B cell (primary cell): Measurements from ENCODE around the gene KLHL33. TPM values are rescaled to one million over a fixed set of nuclear protein-coding genes. Genes with fewer than 3 reads are reported as not detected.

ENCODE experiments used
- ATAC-seq: fragments of 200-7000 bp; cut with Tn5 transposase; one replicate; pipeline ENCODE4 v1.10.0; 2021; ENCODE audit warnings: low read depth, mild to moderate bottlenecking, moderate number of reproducible peaks, moderate library complexity
- CTCF ChIA-PET: fragments of 350-600 bp; sonication (Branson Sonifier 250); formaldehyde crosslinking; loops from one replicate; lab custom pipeline; 2021; ENCODE audit warnings: antibody characterized with exemption, inconsistent platforms; lab: Charles Lee
- POLR2A ChIA-PET: fragments of 350-600 bp; sonication (Branson Sonifier 250); formaldehyde crosslinking; loops from one replicate; lab custom pipeline; 2021; ENCODE audit warnings: antibody characterized with exemption; lab: Charles Lee
- DNase-seq: peaks from one replicate; pipeline ENCODE4 v3.0.0; 2013
- H2AFZ ChIP-seq: 2 replicates; pipeline ENCODE4 v1.6.1; 2012; ENCODE audit warnings: mild to moderate bottlenecking, low read depth, low read length; ENCODE audit not compliant: insufficient read depth, poor library complexity, severe bottlenecking
- H3K27ac ChIP-seq, 2 donors: 1 replicate in 1 of 2; 2 replicates in 1 of 2; pipeline ENCODE4 v1.5.1; 2012 to 2013; ENCODE audit warnings: low read length in 2 of 2, mild to moderate bottlenecking in 2 of 2, moderate library complexity in 1 of 2
- H3K27me3 ChIP-seq, 4 experiments: fragments of 200-600 bp in 1 of 4; sonication (generic) in 1 of 4; replicated peaks in 1 of 4; 1 replicate in 2 of 4; 2 replicates in 2 of 4; pipeline versions ENCODE4 v1.6.1 to v1.7.0; 2013 to 2016; ENCODE audit warnings: low read length in 3 of 4, mild to moderate bottlenecking in 2 of 4, mixed read lengths in 1 of 4, moderate library complexity in 1 of 4; ENCODE audit not compliant: insufficient read depth in 4 of 4, control insufficient read depth in 3 of 4; ENCODE audit errors: control extremely low read depth in 1 of 4
- H3K36me3 ChIP-seq, 2 experiments: replicated peaks in 1 of 2; 1 replicate in 1 of 2; 2 replicates in 1 of 2; pipeline versions ENCODE4 v1.6.1 to v1.7.1; 2013; ENCODE audit warnings: low read length in 1 of 2; ENCODE audit not compliant: insufficient read depth in 2 of 2, control insufficient read depth in 1 of 2; ENCODE audit errors: control extremely low read depth in 1 of 2, extremely low read depth in 1 of 2
- H3K4me1 ChIP-seq, 2 donors: fragments of 200-600 bp in 1 of 2; sonication (generic) in 1 of 2; 1 replicate in 1 of 2; 2 replicates in 1 of 2; pipeline versions ENCODE4 v1.5.1 to v1.6.1; 2013 to 2017; ENCODE audit warnings: low read length in 2 of 2; ENCODE audit not compliant: control insufficient read depth in 2 of 2, insufficient read depth in 2 of 2
- H3K4me2 ChIP-seq: replicated peaks from 2 replicates; pipeline ENCODE3; 2012; ENCODE audit warnings: mild to moderate bottlenecking, low read depth, low read length; ENCODE audit not compliant: poor library complexity, severe bottlenecking
- H3K4me3 ChIP-seq, 5 experiments: fragments of 200-600 bp in 1 of 5; sonication (generic) in 1 of 5; 1 replicate in 3 of 5; 2 replicates in 2 of 5; pipeline versions ENCODE4 v1.5.1 to v1.7.0; 2011 to 2016; ENCODE audit warnings: low read length in 4 of 5, mild to moderate bottlenecking in 4 of 5, low read depth in 2 of 5, control low read depth in 1 of 5, moderate library complexity in 1 of 5; ENCODE audit not compliant: insufficient read depth in 1 of 5; ENCODE audit errors: control extremely low read depth in 1 of 5, extremely low read depth in 1 of 5
- H3K79me2 ChIP-seq: fragments of 200-600 bp; sonication (generic); one replicate; pipeline ENCODE4 v1.6.0; 2016; ENCODE audit warnings: low read length; ENCODE audit not compliant: control insufficient read depth, insufficient read depth
- H3K9ac ChIP-seq: fragments of 200-600 bp; sonication (generic); 2 replicates; pipeline ENCODE4 v1.6.1; 2017; ENCODE audit warnings: mild to moderate bottlenecking, low read length, moderate library complexity
- H3K9me3 ChIP-seq, 3 donors: one replicate each; pipeline versions ENCODE4 v1.6.1 to v1.7.1; 2013; ENCODE audit warnings: low read length in 2 of 3; ENCODE audit not compliant: control insufficient read depth in 2 of 3, insufficient read depth in 1 of 3; ENCODE audit errors: control extremely low read depth in 1 of 3
- H4K20me1 ChIP-seq: 2 replicates; pipeline ENCODE4 v1.6.0; 2012; ENCODE audit warnings: mild to moderate bottlenecking, low read length; ENCODE audit not compliant: insufficient read depth, control insufficient read depth, poor library complexity, severe bottlenecking
- H3K27ac Mint-ChIP-seq: one replicate; pipeline ENCODE4 v1.8.0; 2021; ENCODE audit warnings: mixed read lengths
- H3K27me3 Mint-ChIP-seq: one replicate; pipeline ENCODE4 v1.8.0; 2021; ENCODE audit warnings: mixed read lengths
- H3K4me1 Mint-ChIP-seq: one replicate; pipeline ENCODE4 v1.8.0; 2021; ENCODE audit warnings: mixed read lengths
- H3K4me3 Mint-ChIP-seq: one replicate; pipeline ENCODE4 v1.8.0; 2021; ENCODE audit warnings: mixed read lengths
- H3K9me3 Mint-ChIP-seq: one replicate; pipeline ENCODE4 v1.8.0; 2022; ENCODE audit warnings: mixed read lengths; ENCODE audit not compliant: insufficient read depth
- EZH2 ChIP-seq: IDR thresholded peaks from 2 replicates; pipeline ENCODE4 v1.6.1; 2012; ENCODE audit warnings: borderline replicate concordance, low read depth, mild to moderate bottlenecking, moderate library complexity, low read length; ENCODE audit not compliant: insufficient read depth, poor library complexity, severe bottlenecking
- WGBS: methylation state at CpG from one replicate; pipeline ENCODE4 v1.1.5; 2013; ENCODE audit warnings: missing lambda C conversion rate; ENCODE audit not compliant: insufficient coverage; 5-methylcytosine and 5-hydroxymethylcytosine counted together
- intact Hi-C: fragments of 100-400 bp; cut with micrococcal nuclease; formaldehyde crosslinking; loops from one replicate; pipeline ENCODE4 v1.10.0; 2022
- polyA plus RNA-seq: library from polyadenylated mRNA; depleted of rRNA; stranded (reverse); fragments of >200 nt; gene quantifications from 2 replicates; pipeline ENCODE4 v1.2.3, GENCODE V29; 2012
- total RNA-seq, 2 donors: library from RNA; stranded (reverse); fragments of 120-200 nt in 1 of 2; gene quantifications; 1 replicate in 1 of 2; 2 replicates in 1 of 2; pipeline versions ENCODE4 v1.2.3 to v1.2.4, GENCODE V29; 2013 to 2022
- TF ChIP-seq, protein P1 (sequence below): fragments of 200-600 bp; IDR thresholded peaks from one replicate; pipeline ENCODE4 v1.8.0; 2022; ENCODE audit warnings: antibody characterized with exemption, mild to moderate bottlenecking

Gene KLHL33
- total and polyA plus RNA-seq, 2 donors (not counting 1 experiment from before 2014, with no cell fraction given): 0.20 to 0.25 TPM

DNA sequence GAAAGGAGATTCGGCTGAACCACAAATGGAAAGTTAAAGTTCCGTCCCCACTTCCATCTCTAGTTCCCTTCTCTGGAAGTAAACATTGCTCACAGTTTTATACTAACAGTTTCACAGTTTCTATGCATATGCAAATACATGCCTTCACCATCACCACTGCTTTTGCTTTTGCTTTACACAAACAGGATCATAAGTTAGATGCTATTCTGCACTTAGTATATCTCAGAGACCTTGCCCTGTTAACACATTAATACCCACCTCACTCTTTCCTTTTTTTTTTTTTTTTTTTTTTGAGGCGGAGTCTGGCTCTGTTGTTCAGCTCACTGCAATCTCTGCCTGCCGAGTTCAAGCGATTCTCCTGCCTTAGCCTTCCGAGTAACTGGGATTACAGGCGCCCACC, 23.6 kb downstream of the KLHL33 start:
- H3K9ac ChIP-seq: peak overlapping the region; percentile 79
- POLR2A ChIA-PET: interaction anchor here (1.2 to 2.2 kb wide), 3 partner anchors 42 to 201 kb away, joined by 4 to 14 read pairs (median 13); partner anchors contain the start of genes APEX1, OSGEP and PARP2
- DNase-seq: peak; percentile 79
- TF ChIP-seq, protein P1, sequence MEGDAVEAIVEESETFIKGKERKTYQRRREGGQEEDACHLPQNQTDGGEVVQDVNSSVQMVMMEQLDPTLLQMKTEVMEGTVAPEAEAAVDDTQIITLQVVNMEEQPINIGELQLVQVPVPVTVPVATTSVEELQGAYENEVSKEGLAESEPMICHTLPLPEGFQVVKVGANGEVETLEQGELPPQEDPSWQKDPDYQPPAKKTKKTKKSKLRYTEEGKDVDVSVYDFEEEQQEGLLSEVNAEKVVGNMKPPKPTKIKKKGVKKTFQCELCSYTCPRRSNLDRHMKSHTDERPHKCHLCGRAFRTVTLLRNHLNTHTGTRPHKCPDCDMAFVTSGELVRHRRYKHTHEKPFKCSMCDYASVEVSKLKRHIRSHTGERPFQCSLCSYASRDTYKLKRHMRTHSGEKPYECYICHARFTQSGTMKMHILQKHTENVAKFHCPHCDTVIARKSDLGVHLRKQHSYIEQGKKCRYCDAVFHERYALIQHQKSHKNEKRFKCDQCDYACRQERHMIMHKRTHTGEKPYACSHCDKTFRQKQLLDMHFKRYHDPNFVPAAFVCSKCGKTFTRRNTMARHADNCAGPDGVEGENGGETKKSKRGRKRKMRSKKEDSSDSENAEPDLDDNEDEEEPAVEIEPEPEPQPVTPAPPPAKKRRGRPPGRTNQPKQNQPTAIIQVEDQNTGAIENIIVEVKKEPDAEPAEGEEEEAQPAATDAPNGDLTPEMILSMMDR: no peak
- no peak for TF ChIP-seq EZH2
- Mint-ChIP-seq H3K4me3 (peak overlapping the region; percentile 100), H3K4me1 (peaks cover 49% of the 10 kb centered on the region), H3K9me3 (no peaks in the 10 kb centered on the region), H3K27ac (peak overlapping the region; percentile 100), H3K27me3 (no peaks in the 10 kb centered on the region)
- H3K9me3 ChIP-seq: no peaks in the 10 kb centered on the region
- CTCF ChIA-PET: interaction anchor here (0.7 to 4.9 kb wide), 9 partner anchors 12 to 280 kb away, joined by 3 to 83 read pairs (median 35); partner anchors contain the start of genes APEX1, OSGEP and PIP4P1
- H3K4me1 ChIP-seq: peaks cover 31 to 35% of the 10 kb centered on the region in 2 donors
- peak overlapping the region; percentile 74 for H3K4me2 ChIP-seq
- peaks cover 16% of the 10 kb centered on the region for H4K20me1 ChIP-seq
- no peaks in the 10 kb centered on the region for H3K27me3 ChIP-seq
- ATAC-seq: peak; percentile 56
- H3K27ac ChIP-seq: peak overlapping the region; percentile 90 to 92
- H3K36me3 ChIP-seq: peaks cover 1 to 23% of the 10 kb centered on the region in 2 experiments
- 0% methylated on average over 4 of the region's 7 CpGs for WGBS
- H2AFZ ChIP-seq: peak overlapping the region; percentile 89
- peaks cover 76% of the 10 kb centered on the region for H3K79me2 ChIP-seq
- H3K4me3 ChIP-seq: peak overlapping the region; percentile 77 to 97 (median 93)
- intact Hi-C loops: loop anchor here (1.0 to 2.0 kb wide), 3 partner anchors 56 to 268 kb away; partner anchors contain the start of gene PNP

- Mint-ChIP-seq H3K27me3 (no peaks in the 10 kb centered on the region), H3K27ac (peak overlapping the region; percentile 1), H3K4me3 (no peak overlapping the region), H3K9me3 (no peaks in the 10 kb centered on the region), H3K4me1 (peaks cover 48% of the 10 kb centered on the region)
- 100% methylated on average over 2 of the region's 2 CpGs for WGBS
- H3K9me3 ChIP-seq: no peaks in the 10 kb centered on the region
- H3K79me2 ChIP-seq: peaks cover 68% of the 10 kb centered on the region
- POLR2A ChIA-PET: no interaction called here
- peaks cover 35% of the 10 kb centered on the region for H4K20me1 ChIP-seq
- no peak overlapping the region for H3K4me2 ChIP-seq
- no peak for ATAC-seq
- peak overlapping the region in 1 of 2 donors; percentile 56 for H3K27ac ChIP-seq
- H3K9ac ChIP-seq: no peak overlapping the region
- H3K27me3 ChIP-seq: no peaks in the 10 kb centered on the region
- no peak for TF ChIP-seq EZH2
- TF ChIP-seq, protein P1: no peak
- no peak overlapping the region for H2AFZ ChIP-seq
- DNase-seq: no peak
- H3K4me3 ChIP-seq: no peak overlapping the region
- H3K36me3 ChIP-seq: peaks cover 4 to 55% of the 10 kb centered on the region in 2 experiments
- peaks cover 18 to 21% of the 10 kb centered on the region in 2 donors for H3K4me1 ChIP-seq
- CTCF ChIA-PET: interaction anchor here (1.7 kb wide), 1 partner anchor 282 kb away, joined by 7 read pairs; no protein-coding TSS in a partner anchor
- intact Hi-C loops: no loop called here
Measured at GRCh38 chr14:20409226-20409625, 26.7 kb downstream of the KLHL33 start.
